ENCODE measurements around the gene FAM120C.

- TF ChIP-seq CTCF (conservative IDR thresholded peaks at IDR 0.05) (peak; percentile 1; the same call in 1 of the 2 replicates), ZFX (IDR thresholded peaks at IDR 0.05) (no peak)
Observed at GRCh38 chrX:54043056-54043455, 140.0 kb downstream of the FAM120C start.
